Suprapubic skin (tissue), 4 donors: ENCODE measurements around the gene RASD1. TPM values are rescaled to one million over a fixed set of nuclear protein-coding genes. Genes with fewer than 3 reads are reported as not detected.

ENCODE experiments used
- DNase-seq, 2 donors: peaks; one replicate each; pipeline ENCODE4 v3.0.0-alpha.2; 2019; ENCODE audit warnings: low spot score in 2 of 2
- H3K27ac ChIP-seq: fragments of 200-600 bp; sonication (generic); one replicate; pipeline ENCODE4 v1.5.1; 2019
- H3K27me3 ChIP-seq: fragments of 200-600 bp; sonication (generic); one replicate; pipeline ENCODE4 v1.5.1; 2019
- H3K36me3 ChIP-seq: fragments of 200-600 bp; sonication (generic); one replicate; pipeline ENCODE4 v1.5.1; 2019
- H3K4me1 ChIP-seq: fragments of 200-600 bp; sonication (generic); one replicate; pipeline ENCODE4 v1.5.1; 2019
- H3K4me3 ChIP-seq: fragments of 200-600 bp; sonication (generic); one replicate; pipeline ENCODE4 v1.5.1; 2019; ENCODE audit warnings: mild to moderate bottlenecking
- H3K9me3 ChIP-seq: fragments of 200-600 bp; sonication (generic); one replicate; pipeline ENCODE4 v1.5.1; 2019
- CTCF ChIP-seq, 2 donors: fragments of 200-600 bp in 1 of 2; fragments of 450-650 bp in 1 of 2; sonication (generic) in 1 of 2; IDR thresholded peaks; one replicate each; pipeline ENCODE4 v1.5.1; 2016 to 2019; ENCODE audit warnings: antibody characterized with exemption in 2 of 2, mild to moderate bottlenecking in 1 of 2, moderate library complexity in 1 of 2
- EP300 ChIP-seq: sonication (generic); formaldehyde crosslinking; IDR thresholded peaks from one replicate; pipeline ENCODE4 v1.6.1; 2017; ENCODE audit warnings: antibody characterized with exemption
- POLR2A ChIP-seq, 2 donors: fragments of 450-650 bp; IDR thresholded peaks; one replicate each; pipeline ENCODE4 v1.6.1; 2017; ENCODE audit warnings: antibody characterized with exemption in 2 of 2, mild to moderate bottlenecking in 2 of 2, moderate library complexity in 2 of 2
- POLR2AphosphoS5 ChIP-seq, 3 donors: sonication (generic); formaldehyde crosslinking; IDR thresholded peaks; one replicate each; pipeline ENCODE4 v1.6.1; 2017; ENCODE audit warnings: antibody characterized with exemption in 3 of 3
- WGBS: methylation state at CpG from one replicate; pipeline ENCODE4 v1.1.5; 2018; 5-methylcytosine and 5-hydroxymethylcytosine counted together
- total RNA-seq, 4 donors: library from RNA; depleted of rRNA; stranded (reverse); fragments of >200 nt; gene quantifications; one replicate each; pipeline ENCODE4 v1.1.0, GENCODE V29; 2016

Gene RASD1
- total RNA-seq, 4 donors from 2014 or later: 11.7 to 31.1 (median 21.5) TPM

- 73% methylated on average over 5 of the region's 6 CpGs for WGBS
- DNase-seq: no peak
- Histone ChIP-seq H3K9me3 (no peaks in the 10 kb centered on the region), H3K36me3 (peaks cover 9% of the 10 kb centered on the region), H3K27me3 (no peaks in the 10 kb centered on the region), H3K4me3 (no peak overlapping the region), H3K27ac (no peak overlapping the region), H3K4me1 (no peaks in the 10 kb centered on the region)
- TF ChIP-seq POLR2AphosphoS5 (IDR thresholded peaks at IDR 0.05) (no peak), POLR2A (IDR thresholded peaks at IDR 0.05) (no peak), EP300 (no peak), CTCF (IDR thresholded peaks at IDR 0.05) (no peak)
These were observed 29.8 kb upstream of the RASD1 start for GRCh38 chr17:17525956-17526355.

- TF ChIP-seq POLR2AphosphoS5 (IDR thresholded peaks at IDR 0.05): no peak
- TF ChIP-seq POLR2A (IDR thresholded peaks at IDR 0.05): no peak
- TF ChIP-seq EP300: no peak
- TF ChIP-seq CTCF (IDR thresholded peaks at IDR 0.05): no peak
- H3K27ac ChIP-seq: no peak overlapping the region
- H3K27me3 ChIP-seq: no peaks in the 10 kb centered on the region
- H3K9me3 ChIP-seq: no peaks in the 10 kb centered on the region
- no peak for DNase-seq
- H3K4me1 ChIP-seq: no peaks in the 10 kb centered on the region
- H3K4me3 ChIP-seq: no peak overlapping the region
- 89% methylated on average over 15 of the region's 15 CpGs for WGBS
- peaks cover 13% of the 10 kb centered on the region for H3K36me3 ChIP-seq
These were observed 29.1 kb upstream of the RASD1 start for GRCh38 chr17:17525311-17525710.

- H3K27me3 ChIP-seq: no peaks in the 10 kb centered on the region
- H3K9me3 ChIP-seq: no peaks in the 10 kb centered on the region
- 95% methylated on average over 19 of the region's 19 CpGs for WGBS
- no peak overlapping the region for H3K4me3 ChIP-seq
- H3K4me1 ChIP-seq: no peaks in the 10 kb centered on the region
- no peak overlapping the region for H3K27ac ChIP-seq
- peaks cover 13% of the 10 kb centered on the region for H3K36me3 ChIP-seq
- TF ChIP-seq POLR2A (IDR thresholded peaks at IDR 0.05): no peak
- TF ChIP-seq CTCF (IDR thresholded peaks at IDR 0.05): no peak
- TF ChIP-seq EP300: no peak
- TF ChIP-seq POLR2AphosphoS5 (IDR thresholded peaks at IDR 0.05): no peak
- DNase-seq: no peak
These were observed 27.7 kb upstream of the RASD1 start for GRCh38 chr17:17523731-17524490.

GRCh38 chr17:17523001-17523730, 27.0 kb upstream of the RASD1 start:
- Histone ChIP-seq H3K4me1 (no peaks in the 10 kb centered on the region), H3K27me3 (no peaks in the 10 kb centered on the region), H3K4me3 (no peak overlapping the region), H3K9me3 (no peaks in the 10 kb centered on the region), H3K27ac (no peak overlapping the region), H3K36me3 (peaks cover 13% of the 10 kb centered on the region)
- TF ChIP-seq POLR2AphosphoS5 (IDR thresholded peaks at IDR 0.05): no peak
- TF ChIP-seq CTCF (IDR thresholded peaks at IDR 0.05): no peak
- TF ChIP-seq EP300: no peak
- no peak for TF ChIP-seq POLR2A (IDR thresholded peaks at IDR 0.05)
- no peak for DNase-seq
- WGBS: 67% methylated on average over 11 of the region's 14 CpGs

GRCh38 chr17:17520599-17521232, 24.5 kb upstream of the RASD1 start:
- H3K27me3 ChIP-seq: no peaks in the 10 kb centered on the region
- peaks cover 13% of the 10 kb centered on the region for H3K36me3 ChIP-seq
- 100% methylated on average over 2 of the region's 22 CpGs for WGBS
- no peak overlapping the region for H3K27ac ChIP-seq
- H3K9me3 ChIP-seq: no peaks in the 10 kb centered on the region
- H3K4me3 ChIP-seq: no peak overlapping the region
- no peaks in the 10 kb centered on the region for H3K4me1 ChIP-seq
- TF ChIP-seq CTCF (IDR thresholded peaks at IDR 0.05) (no peak), POLR2A (IDR thresholded peaks at IDR 0.05) (no peak), POLR2AphosphoS5 (IDR thresholded peaks at IDR 0.05) (no peak)
- no peak for DNase-seq
